BE2C (cell line): ENCODE results near the gene PIGA.
"Not testable (repeated sequence)": the region's sequence is repeated elsewhere in the genome, so short reads cannot be mapped to it uniquely, and the experiment has no call there.

Experiments
- DNase-seq: peaks from one replicate; pipeline ENCODE4 v3.0.0-alpha.2; 2020
- H3K27me3 ChIP-seq: fragments of 250-450 bp; sonication (Bioruptor Pico); 2 replicates; pipeline ENCODE4 v1.5.1; 2020; ENCODE audit warnings: mild to moderate bottlenecking
- H3K36me3 ChIP-seq: fragments of 250-450 bp; sonication (Bioruptor Pico); 2 replicates; pipeline ENCODE4 v1.5.1; 2020; ENCODE audit warnings: mild to moderate bottlenecking
- H3K4me1 ChIP-seq: fragments of 250-450 bp; sonication (Bioruptor Pico); 2 replicates; pipeline ENCODE4 v1.5.1; 2020
- H3K4me3 ChIP-seq: 2 replicates; pipeline ENCODE4 v1.5.1; 2011; ENCODE audit warnings: low read depth, low read length
- H3K9me3 ChIP-seq: fragments of 250-450 bp; sonication (Bioruptor Pico); 2 replicates; pipeline ENCODE4 v1.5.1; 2020
- TF ChIP-seq, protein P1 (sequence below): IDR thresholded peaks from 2 replicates; pipeline ENCODE4 v1.5.1; 2012; ENCODE audit warnings: mild to moderate bottlenecking, low read depth, low read length

PIGA gene

DNA sequence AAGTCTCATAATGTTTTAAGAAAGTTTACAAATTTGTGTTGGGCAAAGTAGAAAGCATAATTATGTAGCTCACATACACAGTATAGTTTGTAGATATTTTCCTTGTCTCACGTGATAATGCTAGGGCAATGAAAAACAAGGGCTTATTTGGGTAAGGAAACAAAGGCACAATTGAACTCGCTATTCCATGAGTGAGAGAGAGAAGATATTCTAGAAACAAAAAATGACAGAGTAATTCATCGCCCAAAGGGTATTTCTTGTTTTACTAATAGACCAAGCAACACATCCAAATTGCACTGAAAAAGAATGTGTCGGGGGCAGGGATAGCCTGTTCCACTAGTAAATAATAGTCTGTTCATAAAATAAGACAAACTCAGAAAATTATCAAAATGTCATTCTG is 16.2 kb downstream of the PIGA start:
- Histone ChIP-seq H3K4me1 (no peaks in the 10 kb centered on the region), H3K4me3 (no peak overlapping the region), H3K27me3 (no peaks in the 10 kb centered on the region), H3K9me3 (no peaks in the 10 kb centered on the region), H3K36me3 (no peaks in the 10 kb centered on the region)
- TF ChIP-seq, protein P1, sequence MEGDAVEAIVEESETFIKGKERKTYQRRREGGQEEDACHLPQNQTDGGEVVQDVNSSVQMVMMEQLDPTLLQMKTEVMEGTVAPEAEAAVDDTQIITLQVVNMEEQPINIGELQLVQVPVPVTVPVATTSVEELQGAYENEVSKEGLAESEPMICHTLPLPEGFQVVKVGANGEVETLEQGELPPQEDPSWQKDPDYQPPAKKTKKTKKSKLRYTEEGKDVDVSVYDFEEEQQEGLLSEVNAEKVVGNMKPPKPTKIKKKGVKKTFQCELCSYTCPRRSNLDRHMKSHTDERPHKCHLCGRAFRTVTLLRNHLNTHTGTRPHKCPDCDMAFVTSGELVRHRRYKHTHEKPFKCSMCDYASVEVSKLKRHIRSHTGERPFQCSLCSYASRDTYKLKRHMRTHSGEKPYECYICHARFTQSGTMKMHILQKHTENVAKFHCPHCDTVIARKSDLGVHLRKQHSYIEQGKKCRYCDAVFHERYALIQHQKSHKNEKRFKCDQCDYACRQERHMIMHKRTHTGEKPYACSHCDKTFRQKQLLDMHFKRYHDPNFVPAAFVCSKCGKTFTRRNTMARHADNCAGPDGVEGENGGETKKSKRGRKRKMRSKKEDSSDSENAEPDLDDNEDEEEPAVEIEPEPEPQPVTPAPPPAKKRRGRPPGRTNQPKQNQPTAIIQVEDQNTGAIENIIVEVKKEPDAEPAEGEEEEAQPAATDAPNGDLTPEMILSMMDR, result no peak
- DNase-seq, result no peak

DNA sequence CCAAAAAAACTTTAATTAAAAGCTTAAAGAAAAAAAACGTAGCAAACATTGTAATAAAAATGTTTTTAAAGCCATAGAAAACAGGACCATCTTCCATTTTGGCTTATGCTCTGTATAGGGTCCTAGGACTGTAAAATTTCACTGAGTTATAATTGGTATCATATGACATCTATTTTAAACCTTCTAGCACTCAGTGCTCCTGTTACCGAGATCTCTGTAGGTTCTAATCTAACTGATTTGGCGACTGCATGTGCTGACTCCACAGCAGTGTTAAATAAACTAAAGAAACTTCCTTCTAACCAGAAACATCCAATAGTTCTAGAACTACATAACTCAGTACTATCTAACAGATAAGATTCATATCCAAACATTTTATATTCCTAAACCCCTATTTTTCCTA is 19.8 kb downstream of the PIGA start, which contains the start of gene ASB11:
Gene ASB11 (minus strand): TSS at position 132 of the 400 bp plus-strand sequence. CDS start 35 bp downstream, at position 97.
- TF ChIP-seq, protein P1, result no peak
- no peaks in the 10 kb centered on the region for H3K4me1 ChIP-seq
- DNase-seq, result no peak
- no peaks in the 10 kb centered on the region for H3K9me3 ChIP-seq
- H3K36me3 ChIP-seq, result no peaks in the 10 kb centered on the region
- no peaks in the 10 kb centered on the region for H3K27me3 ChIP-seq
- H3K4me3 ChIP-seq, result no peak within 1 kb of the TSS

DNA sequence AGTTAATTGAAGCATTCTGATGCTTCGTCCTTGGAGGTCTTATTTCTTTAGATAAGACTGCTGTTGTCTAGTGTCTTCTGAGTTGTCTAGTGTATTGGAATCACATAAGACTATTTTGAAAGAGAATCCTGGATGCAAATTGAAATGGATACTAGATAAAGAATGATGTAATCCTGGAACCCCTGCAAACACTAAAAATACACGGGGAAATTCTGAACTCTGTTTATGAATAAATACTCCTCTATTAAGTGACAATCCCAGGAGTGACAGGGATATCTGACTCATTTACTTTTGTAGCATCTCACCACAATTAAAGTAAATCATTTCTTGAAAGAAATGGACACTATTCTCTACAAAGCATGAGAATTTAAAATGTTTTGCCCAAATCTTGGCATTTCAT is 20.9 kb downstream of the PIGA start:
- Histone ChIP-seq H3K9me3 (no peaks in the 10 kb centered on the region), H3K36me3 (no peaks in the 10 kb centered on the region), H3K4me3 (no peak overlapping the region), H3K27me3 (no peaks in the 10 kb centered on the region), H3K4me1 (no peaks in the 10 kb centered on the region)
- TF ChIP-seq, protein P1, result no peak
- DNase-seq, result no peak

DNA sequence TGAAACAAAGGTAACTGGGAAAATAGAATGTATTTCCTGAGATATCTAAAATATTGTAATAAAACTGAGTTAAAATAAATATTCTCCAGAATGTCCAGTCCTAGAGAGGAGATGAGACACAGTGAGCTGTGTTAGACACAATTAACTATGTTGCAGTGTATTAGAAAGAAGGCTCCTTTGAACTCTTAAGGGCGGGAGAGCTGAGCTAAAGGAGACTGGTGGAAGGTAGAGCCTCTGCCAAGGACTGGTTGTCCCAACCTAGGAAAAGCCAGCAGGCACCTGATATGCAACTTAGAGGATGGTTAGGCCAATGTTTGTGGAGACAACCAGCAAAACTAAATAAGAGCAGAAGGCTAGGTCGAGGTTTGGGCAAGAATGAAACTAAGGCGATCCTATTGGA is 24.2 kb downstream of the PIGA start:
- Histone ChIP-seq H3K4me1 (no peaks in the 10 kb centered on the region), H3K9me3 (no peaks in the 10 kb centered on the region), H3K36me3 (no peaks in the 10 kb centered on the region), H3K27me3 (no peaks in the 10 kb centered on the region), H3K4me3 (no peak overlapping the region)
- TF ChIP-seq, protein P1, result no peak
- DNase-seq, result no peak

DNA sequence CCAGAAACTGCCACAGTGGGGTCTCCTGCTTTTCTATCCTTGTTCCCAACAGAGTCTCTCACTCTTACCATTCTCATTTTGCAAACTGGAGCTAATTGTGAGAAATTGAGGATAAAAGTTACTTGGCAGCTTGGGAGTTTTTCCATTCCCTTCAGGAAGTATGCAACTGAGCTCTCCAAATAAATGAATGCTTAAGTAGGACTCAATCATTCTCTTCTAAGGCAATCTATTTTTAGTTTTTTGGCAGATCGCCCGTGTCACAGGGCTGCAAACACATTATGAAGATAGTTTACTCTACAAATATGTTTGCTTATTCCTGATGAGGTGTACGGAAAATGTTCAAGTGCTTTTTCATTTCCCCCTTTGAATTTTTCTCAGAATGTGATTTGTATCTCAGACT is 25.2 kb downstream of the PIGA start:
- no peak overlapping the region for H3K4me3 ChIP-seq
- H3K36me3 ChIP-seq, result no peaks in the 10 kb centered on the region
- H3K4me1 ChIP-seq, result no peaks in the 10 kb centered on the region
- no peaks in the 10 kb centered on the region for H3K27me3 ChIP-seq
- TF ChIP-seq, protein P1, result no peak
- DNase-seq, result no peak
- H3K9me3 ChIP-seq, result no peaks in the 10 kb centered on the region

DNA sequence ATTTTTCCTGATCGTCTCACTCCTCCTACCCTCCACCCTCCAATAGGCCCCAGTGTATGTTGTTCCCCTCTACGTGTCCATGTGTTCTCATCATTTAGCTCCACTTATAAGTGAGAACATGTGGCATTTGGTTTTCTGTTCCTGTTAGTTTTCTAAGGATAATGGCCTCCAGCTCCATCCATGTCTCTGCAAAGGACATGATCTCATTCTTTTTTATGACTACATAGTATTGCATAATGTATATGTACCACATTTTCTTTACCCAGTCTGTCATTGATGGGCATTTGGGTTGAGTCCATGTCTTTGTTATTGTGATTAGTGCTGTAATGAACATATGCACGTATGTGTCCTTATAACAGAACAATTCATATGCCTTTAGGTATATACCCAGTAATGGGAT is 29.4 kb downstream of the PIGA start:
- H3K36me3 ChIP-seq, H3K4me3 ChIP-seq, H3K27me3 ChIP-seq, H3K4me1 ChIP-seq, H3K9me3 ChIP-seq, DNase-seq: not testable (repeated sequence)

DNA sequence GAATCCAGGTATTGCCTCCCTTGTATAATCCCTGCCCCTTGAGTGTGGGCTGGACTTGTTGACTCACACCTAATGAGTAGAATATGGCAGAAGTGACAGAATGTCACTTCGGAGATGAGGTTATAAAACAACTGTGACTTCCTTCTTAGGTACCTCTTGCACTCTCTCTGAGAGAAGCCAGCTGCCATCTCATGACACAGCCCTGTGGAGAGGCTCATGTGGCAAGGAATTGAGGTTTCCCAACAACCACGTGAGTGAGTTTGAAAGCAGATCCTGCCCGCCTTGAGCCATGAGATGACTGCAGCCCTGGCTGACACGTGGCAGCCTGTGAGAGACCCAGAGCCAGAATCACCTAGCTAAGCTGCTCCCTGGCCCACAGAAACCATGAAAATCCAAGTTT is 33.4 kb downstream of the PIGA start:
- H3K9me3 ChIP-seq, result no peaks in the 10 kb centered on the region
- no peaks in the 10 kb centered on the region for H3K36me3 ChIP-seq
- no peak for DNase-seq
- H3K27me3 ChIP-seq, result no peaks in the 10 kb centered on the region
- no peak overlapping the region for H3K4me3 ChIP-seq
- no peaks in the 10 kb centered on the region for H3K4me1 ChIP-seq
- TF ChIP-seq, protein P1, result no peak
